ENCODE measurements around the gene THSD7A. TPM values are rescaled to one million over a fixed set of nuclear protein-coding genes. Genes with fewer than 3 reads are reported as not detected.

The THSD7A gene
- total and polyA plus RNA-seq, 9 of the 15 experiments (the other 6 are each of a cell fraction or from before 2014, with no cell fraction given), result 0.01 to 0.02 TPM; not detected in 7

DNA sequence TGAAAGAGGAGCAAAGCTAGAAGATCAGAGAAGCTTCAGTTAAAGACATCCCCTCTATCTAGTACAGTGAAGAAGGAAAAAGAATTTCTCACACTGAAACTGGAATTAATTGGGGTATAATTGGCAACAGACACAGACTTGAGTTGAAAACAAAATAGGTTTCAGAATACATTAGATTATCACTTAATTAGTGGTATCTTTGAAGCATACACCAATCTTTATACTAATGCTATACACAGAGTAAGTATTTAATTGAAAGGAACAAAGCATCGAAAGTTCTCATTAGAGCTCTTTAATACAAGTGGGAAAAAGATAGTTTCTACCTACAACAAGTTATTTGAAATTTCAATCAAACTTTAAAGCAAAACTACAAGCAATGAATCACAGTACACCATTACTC, 128.2 kb downstream of the THSD7A start (continued):
- TF ChIP-seq, protein P1, sequence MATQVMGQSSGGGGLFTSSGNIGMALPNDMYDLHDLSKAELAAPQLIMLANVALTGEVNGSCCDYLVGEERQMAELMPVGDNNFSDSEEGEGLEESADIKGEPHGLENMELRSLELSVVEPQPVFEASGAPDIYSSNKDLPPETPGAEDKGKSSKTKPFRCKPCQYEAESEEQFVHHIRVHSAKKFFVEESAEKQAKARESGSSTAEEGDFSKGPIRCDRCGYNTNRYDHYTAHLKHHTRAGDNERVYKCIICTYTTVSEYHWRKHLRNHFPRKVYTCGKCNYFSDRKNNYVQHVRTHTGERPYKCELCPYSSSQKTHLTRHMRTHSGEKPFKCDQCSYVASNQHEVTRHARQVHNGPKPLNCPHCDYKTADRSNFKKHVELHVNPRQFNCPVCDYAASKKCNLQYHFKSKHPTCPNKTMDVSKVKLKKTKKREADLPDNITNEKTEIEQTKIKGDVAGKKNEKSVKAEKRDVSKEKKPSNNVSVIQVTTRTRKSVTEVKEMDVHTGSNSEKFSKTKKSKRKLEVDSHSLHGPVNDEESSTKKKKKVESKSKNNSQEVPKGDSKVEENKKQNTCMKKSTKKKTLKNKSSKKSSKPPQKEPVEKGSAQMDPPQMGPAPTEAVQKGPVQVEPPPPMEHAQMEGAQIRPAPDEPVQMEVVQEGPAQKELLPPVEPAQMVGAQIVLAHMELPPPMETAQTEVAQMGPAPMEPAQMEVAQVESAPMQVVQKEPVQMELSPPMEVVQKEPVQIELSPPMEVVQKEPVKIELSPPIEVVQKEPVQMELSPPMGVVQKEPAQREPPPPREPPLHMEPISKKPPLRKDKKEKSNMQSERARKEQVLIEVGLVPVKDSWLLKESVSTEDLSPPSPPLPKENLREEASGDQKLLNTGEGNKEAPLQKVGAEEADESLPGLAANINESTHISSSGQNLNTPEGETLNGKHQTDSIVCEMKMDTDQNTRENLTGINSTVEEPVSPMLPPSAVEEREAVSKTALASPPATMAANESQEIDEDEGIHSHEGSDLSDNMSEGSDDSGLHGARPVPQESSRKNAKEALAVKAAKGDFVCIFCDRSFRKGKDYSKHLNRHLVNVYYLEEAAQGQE (IDR thresholded peaks at IDR 0.05; ENCODE audit: borderline replicate concordance), result no peak
- TF ChIP-seq, protein P1 (CRISPR knock-in tag; IDR thresholded peaks at IDR 0.05; ENCODE audit: low read depth), result no peak
- TF ChIP-seq GABPA (tag; conservative IDR thresholded peaks at IDR 0.05; ENCODE audit: low read depth), result no peak
- TF ChIP-seq ZNF133 (CRISPR knock-in tag; IDR thresholded peaks at IDR 0.05), result no peak
